ENCODE measurements around the gene INA. TPM values are rescaled to one million over a fixed set of nuclear protein-coding genes. Genes with fewer than 3 reads are reported as not detected.

Gene INA
- total RNA-seq, 1 experiment from 2014 or later = 16.2 TPM

DNA sequence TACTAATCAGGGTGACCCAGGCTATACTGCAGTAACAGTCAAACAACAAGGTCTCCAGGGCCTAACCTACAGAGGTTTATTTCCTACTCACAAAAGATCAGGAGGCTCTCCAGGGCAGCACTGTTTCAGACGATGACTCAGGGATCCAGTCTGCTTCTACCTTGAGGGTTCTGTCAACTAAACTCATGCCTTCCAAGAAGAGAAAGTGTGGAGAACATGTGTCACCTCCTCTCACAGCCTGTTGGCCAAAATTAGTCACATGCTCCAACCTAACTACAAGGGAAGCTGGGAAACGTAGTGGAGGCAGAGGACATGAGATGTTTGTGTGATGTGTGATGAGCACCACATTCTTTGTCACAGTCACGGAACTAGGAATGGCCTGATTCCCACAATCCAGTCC is 14.7 kb upstream of the INA start:
- intact Hi-C loops (cut with micrococcal nuclease; ENCODE audit: unreplicated experiment) = no loop called here
- H3K27ac ChIP-seq (ENCODE audit: low read depth, low read length, poor library complexity, severe bottlenecking) = no peak overlapping the region
- CTCF ChIA-PET = no interaction called here
- BruUV-seq (replicated peaks) = no TSS peak
- no peaks in the 10 kb centered on the region for H3K36me3 ChIP-seq (ENCODE audit: insufficient read depth, low read length, poor library complexity, severe bottlenecking)
- no peak overlapping the region for H3K4me3 ChIP-seq (ENCODE audit: low read depth, low read length, poor library complexity, severe bottlenecking)
- POLR2A ChIA-PET (ENCODE audit: low non-redundant PET) = no interaction called here
- H3K9me3 ChIP-seq (ENCODE audit: low read depth, low read length, poor library complexity, severe bottlenecking) = no peaks in the 10 kb centered on the region
- no peaks in the 10 kb centered on the region for H3K27me3 ChIP-seq (replicated peaks; ENCODE audit: insufficient read depth, low read depth, low read length, poor library complexity)
- no peak for DNase-seq (ENCODE audit: low spot score)
- no peaks in the 10 kb centered on the region for H3K4me1 ChIP-seq (ENCODE audit: insufficient read depth, low read length, poor library complexity, severe bottlenecking)
- TF ChIP-seq, protein P1, sequence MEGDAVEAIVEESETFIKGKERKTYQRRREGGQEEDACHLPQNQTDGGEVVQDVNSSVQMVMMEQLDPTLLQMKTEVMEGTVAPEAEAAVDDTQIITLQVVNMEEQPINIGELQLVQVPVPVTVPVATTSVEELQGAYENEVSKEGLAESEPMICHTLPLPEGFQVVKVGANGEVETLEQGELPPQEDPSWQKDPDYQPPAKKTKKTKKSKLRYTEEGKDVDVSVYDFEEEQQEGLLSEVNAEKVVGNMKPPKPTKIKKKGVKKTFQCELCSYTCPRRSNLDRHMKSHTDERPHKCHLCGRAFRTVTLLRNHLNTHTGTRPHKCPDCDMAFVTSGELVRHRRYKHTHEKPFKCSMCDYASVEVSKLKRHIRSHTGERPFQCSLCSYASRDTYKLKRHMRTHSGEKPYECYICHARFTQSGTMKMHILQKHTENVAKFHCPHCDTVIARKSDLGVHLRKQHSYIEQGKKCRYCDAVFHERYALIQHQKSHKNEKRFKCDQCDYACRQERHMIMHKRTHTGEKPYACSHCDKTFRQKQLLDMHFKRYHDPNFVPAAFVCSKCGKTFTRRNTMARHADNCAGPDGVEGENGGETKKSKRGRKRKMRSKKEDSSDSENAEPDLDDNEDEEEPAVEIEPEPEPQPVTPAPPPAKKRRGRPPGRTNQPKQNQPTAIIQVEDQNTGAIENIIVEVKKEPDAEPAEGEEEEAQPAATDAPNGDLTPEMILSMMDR (conservative IDR thresholded peaks at IDR 0.05; ENCODE audit: low read depth, low read length) = no peak
- TF ChIP-seq EZH2 (IDR thresholded peaks at IDR 0.05; ENCODE audit: borderline replicate concordance, low read depth, low read length, poor library complexity, severe bottlenecking) = no peak

DNA sequence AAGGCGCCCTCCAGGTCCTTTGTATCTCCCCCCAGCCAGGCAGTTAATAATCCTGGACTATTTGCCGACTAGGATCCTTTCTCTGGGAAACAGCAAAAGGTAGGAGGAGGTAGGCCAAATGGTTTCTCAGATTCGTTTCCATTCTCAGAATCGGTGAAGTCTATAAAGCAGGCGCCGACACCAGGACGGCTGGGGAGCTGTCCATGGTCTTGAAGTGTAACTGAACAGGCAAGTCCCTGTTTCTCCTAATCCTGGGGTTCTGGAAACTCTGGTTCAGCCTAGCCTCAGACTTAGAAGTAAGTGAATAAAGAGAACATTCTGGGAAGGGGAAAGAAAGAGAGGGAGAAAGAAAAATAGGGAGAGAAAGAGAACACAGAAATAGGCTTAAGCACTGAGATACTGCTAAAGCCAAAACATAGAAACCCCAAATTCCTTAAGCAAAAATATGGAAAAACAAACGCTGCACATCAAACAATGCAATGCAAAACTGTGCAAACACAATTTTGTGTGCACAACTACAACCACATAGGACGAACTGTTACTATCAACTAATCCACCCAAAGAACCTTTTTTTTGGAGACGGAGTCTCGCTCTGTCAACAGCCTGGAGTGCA is 11.1 kb upstream of the INA start:
- intact Hi-C loops (cut with micrococcal nuclease; ENCODE audit: unreplicated experiment) = no loop called here

DNA sequence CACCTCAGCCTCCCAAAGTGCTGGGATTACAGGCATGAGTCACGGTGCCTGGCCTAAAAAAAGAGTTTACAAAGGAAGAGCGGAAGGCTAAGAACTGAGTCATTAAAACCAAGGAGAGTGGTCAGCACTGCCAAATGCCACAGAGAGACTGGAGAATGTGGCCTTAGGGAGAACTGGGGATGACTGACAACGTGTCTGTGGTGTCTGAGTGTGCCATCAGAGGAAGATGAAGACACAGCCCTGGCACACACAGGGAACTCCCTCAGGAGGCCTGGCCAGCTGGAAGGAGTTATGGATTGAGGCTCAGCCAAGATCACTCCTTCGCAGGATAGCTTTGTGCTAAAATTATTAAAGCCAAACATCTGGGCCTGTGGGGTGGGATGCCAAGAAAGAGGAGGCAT is 3.9 kb upstream of the INA start:
- ChIA-PET CTCF (no interaction called here), POLR2A (ENCODE audit: low non-redundant PET) (no interaction called here)
- DNase-seq (ENCODE audit: low spot score) = peak; percentile 61
- H3K36me3 ChIP-seq (ENCODE audit: insufficient read depth, low read length, poor library complexity, severe bottlenecking) = no peaks in the 10 kb centered on the region
- BruUV-seq (replicated peaks) = no TSS peak
- H3K27me3 ChIP-seq (replicated peaks; ENCODE audit: insufficient read depth, low read depth, low read length, poor library complexity) = peaks cover 15% of the 10 kb centered on the region
- H3K9me3 ChIP-seq (ENCODE audit: low read depth, low read length, poor library complexity, severe bottlenecking) = no peaks in the 10 kb centered on the region
- peaks cover 17% of the 10 kb centered on the region for H3K4me1 ChIP-seq (ENCODE audit: insufficient read depth, low read length, poor library complexity, severe bottlenecking)
- TF ChIP-seq, protein P1 (conservative IDR thresholded peaks at IDR 0.05; ENCODE audit: low read depth, low read length) = no peak
- no peak for TF ChIP-seq EZH2 (IDR thresholded peaks at IDR 0.05; ENCODE audit: borderline replicate concordance, low read depth, low read length, poor library complexity, severe bottlenecking)
- intact Hi-C loops (cut with micrococcal nuclease; ENCODE audit: unreplicated experiment) = no loop called here
- no peak overlapping the region for H3K27ac ChIP-seq (ENCODE audit: low read depth, low read length, poor library complexity, severe bottlenecking)
- H3K4me3 ChIP-seq (ENCODE audit: low read depth, low read length, poor library complexity, severe bottlenecking) = no peak overlapping the region

More for the DNA sequence above, 11.1 kb upstream of the INA start:
- no peak overlapping the region for H3K27ac ChIP-seq (ENCODE audit: low read depth, low read length, poor library complexity, severe bottlenecking)
- CTCF ChIA-PET = no interaction called here
- H3K9me3 ChIP-seq (ENCODE audit: low read depth, low read length, poor library complexity, severe bottlenecking) = no peaks in the 10 kb centered on the region
- H3K27me3 ChIP-seq (replicated peaks; ENCODE audit: insufficient read depth, low read depth, low read length, poor library complexity) = no peaks in the 10 kb centered on the region
- POLR2A ChIA-PET (ENCODE audit: low non-redundant PET) = no interaction called here
- BruUV-seq (replicated peaks) = no TSS peak
- DNase-seq (ENCODE audit: low spot score) = peak; percentile 75
- TF ChIP-seq, protein P1 (conservative IDR thresholded peaks at IDR 0.05; ENCODE audit: low read depth, low read length) = no peak
- no peak for TF ChIP-seq EZH2 (IDR thresholded peaks at IDR 0.05; ENCODE audit: borderline replicate concordance, low read depth, low read length, poor library complexity, severe bottlenecking)
- H3K4me1 ChIP-seq (ENCODE audit: insufficient read depth, low read length, poor library complexity, severe bottlenecking) = no peaks in the 10 kb centered on the region
- no peaks in the 10 kb centered on the region for H3K36me3 ChIP-seq (ENCODE audit: insufficient read depth, low read length, poor library complexity, severe bottlenecking)
- H3K4me3 ChIP-seq (ENCODE audit: low read depth, low read length, poor library complexity, severe bottlenecking) = no peak overlapping the region
